A549 (cell line): ENCODE measurements around the gene PSMB10. TPM values are rescaled to one million over a fixed set of nuclear protein-coding genes. Genes with fewer than 3 reads are reported as not detected.

Experiments
- ATAC-seq, 2 experiments: fragments of 200-7000 bp in 1 of 2; fragments of >200 bp in 1 of 2; cut with Nextera tagmentation in 1 of 2; cut with Tn5 transposase in 1 of 2; 3 replicates each; pipeline versions ENCODE4 v1.8.0 to v1.9.1; 2018 to 2020; ENCODE audit warnings: mild to moderate bottlenecking in 1 of 2, moderate library complexity in 1 of 2
- CTCF ChIA-PET: fragments of 300-600 bp; sonication (Branson Sonifier 250); formaldehyde crosslinking; extraction: SDS; loops from one replicate; lab custom pipeline; 2021; ENCODE audit warnings: antibody characterized with exemption, inconsistent platforms; lab: Yijun Ruan, JAX
- POLR2A ChIA-PET: fragments of 350-600 bp; formaldehyde crosslinking; extraction: SDS; loops from one replicate; lab custom pipeline; 2021; ENCODE audit warnings: antibody characterized with exemption, inconsistent platforms; lab: Yijun Ruan, JAX
- DNase-seq, 2 experiments: peaks; one replicate each; pipeline versions ENCODE4 v3.0.0 to v3.0.0-alpha.2; 2011 to 2016; ENCODE audit warnings: low read depth in 1 of 2, low spot score in 1 of 2
- FAIRE-seq: peaks from 2 replicates; lab custom pipeline; 2011; peaks lifted over from hg19 to GRCh38; lab: Jason Lieb, UNC
- H3K27ac ChIP-seq, 2 experiments: fragments of >200 bp; sonication (Bioruptor Twin); formaldehyde crosslinking; 3 replicates each; pipeline ENCODE4 v1.5.1; 2016 to 2017
- H3K4me1 ChIP-seq: fragments of >200 bp; sonication (Bioruptor Twin); formaldehyde crosslinking; 3 replicates; pipeline ENCODE4 v1.6.1; 2016
- H3K4me2 ChIP-seq: fragments of >200 bp; sonication (Bioruptor Twin); formaldehyde crosslinking; 3 replicates; pipeline ENCODE4 v1.6.1; 2016
- H3K4me3 ChIP-seq: fragments of >200 bp; sonication (Bioruptor Twin); formaldehyde crosslinking; 3 replicates; pipeline ENCODE4 v1.5.1; 2016
- H3K9me3 ChIP-seq: fragments of >200 bp; sonication (Bioruptor Twin); formaldehyde crosslinking; 3 replicates; pipeline ENCODE4 v1.6.1; 2016
- CBX2 ChIP-seq: fragments of 200-600 bp; sonication (generic); IDR thresholded peaks from 2 replicates; pipeline ENCODE4 v1.6.1; 2016; ENCODE audit warnings: low read depth, mild to moderate bottlenecking, borderline replicate concordance
- CHD2 ChIP-seq: fragments of 150-350 bp; IDR thresholded peaks from 2 replicates; pipeline ENCODE4 v1.6.1; 2014; ENCODE audit warnings: low read length; ENCODE audit not compliant: partially characterized antibody
- EHF ChIP-seq: fragments of 250-450 bp; sonication (Bioruptor Pico); IDR thresholded peaks from 2 replicates; pipeline ENCODE4 v1.5.0; 2020; ENCODE audit warnings: mild to moderate bottlenecking
- FOSB ChIP-seq: fragments of 250-450 bp; sonication (Bioruptor Pico); IDR thresholded peaks from 2 replicates; pipeline ENCODE4 v1.5.0; 2020; ENCODE audit warnings: mild to moderate bottlenecking, moderate library complexity
- FOXS1 ChIP-seq: fragments of 250-450 bp; sonication (Bioruptor Pico); IDR thresholded peaks from 2 replicates; pipeline ENCODE4 v1.5.0; 2020; ENCODE audit warnings: mild to moderate bottlenecking, moderate library complexity
- KDM5A ChIP-seq: fragments of 200-600 bp; sonication (generic); IDR thresholded peaks from 2 replicates; pipeline ENCODE4 v1.6.1; 2016; ENCODE audit warnings: antibody characterized with exemption, mild to moderate bottlenecking
- NFE2L2 ChIP-seq: fragments of 150-350 bp; conservative IDR thresholded peaks from 2 replicates; pipeline ENCODE4 v1.6.1; 2014; ENCODE audit warnings: low read length
- POLR2A ChIP-seq: IDR thresholded peaks from 2 replicates; pipeline ENCODE4 v1.6.1; 2012; ENCODE audit warnings: mild to moderate bottlenecking, low read length
- RARB ChIP-seq: fragments of 250-450 bp; sonication (Bioruptor Pico); IDR thresholded peaks from 2 replicates; pipeline ENCODE4 v1.8.0; 2021; ENCODE audit warnings: mild to moderate bottlenecking, moderate library complexity
- TFCP2L1 ChIP-seq: fragments of 250-450 bp; sonication (Bioruptor Pico); IDR thresholded peaks from 2 replicates; pipeline ENCODE4 v1.5.0; 2021; ENCODE audit warnings: mild to moderate bottlenecking
- ZFP36 ChIP-seq: fragments of 450-650 bp; IDR thresholded peaks from 2 replicates; pipeline ENCODE4 v1.6.1; 2014; ENCODE audit warnings: borderline replicate concordance; ENCODE audit not compliant: partially characterized antibody
- ZNF302 ChIP-seq: fragments of 250-450 bp; sonication (Bioruptor Pico); IDR thresholded peaks from 2 replicates; pipeline ENCODE4 v1.9.0; 2021; ENCODE audit warnings: inconsistent platforms, mild to moderate bottlenecking, moderate library complexity
- ZSCAN20 ChIP-seq: fragments of 250-450 bp; sonication (Bioruptor Pico); IDR thresholded peaks from 2 replicates; pipeline ENCODE4 v1.8.0; 2022; ENCODE audit warnings: mild to moderate bottlenecking, moderate library complexity
- WGBS: methylation state at CpG from one replicate; pipeline ENCODE4 v1.1.6; 2017; ENCODE audit errors: missing lambda C conversion rate; 5-methylcytosine and 5-hydroxymethylcytosine counted together
- polyA plus RNA-seq, 4 experiments: library from polyadenylated mRNA; depleted of rRNA in 3 of 4; stranded (reverse); fragments of >200 nt; fragmentation: RNase III in 1 of 4; extraction: RNeasy Plus Mini Kit Qiagen cat#74134 plus additional on column Dnase treatment in 1 of 4; gene quantifications; 2 replicates in 3 of 4; 3 replicates in 1 of 4; pipeline ENCODE4 v1.2.3, GENCODE V29; 2011 to 2017
- small RNA-seq, 6 experiments: library from RNA; depleted of rRNA; stranded (forward); fragments of <200 nt; gene quantifications; one replicate each; pipeline ENCODE3, GENCODE V24; 2012
- TF ChIP-seq, protein P1 (sequence below): IDR thresholded peaks from 2 replicates; pipeline ENCODE4 v1.6.1; 2012; ENCODE audit warnings: low read depth, borderline replicate concordance
- TF ChIP-seq, protein P2 (sequence below): IDR thresholded peaks from 2 replicates; pipeline ENCODE4 v1.6.1; 2012

The PSMB10 gene
- polyA plus RNA-seq, 2 of the 4 experiments (the other 2 are of a cell fraction): 11.3 to 52.4 TPM

DNA sequence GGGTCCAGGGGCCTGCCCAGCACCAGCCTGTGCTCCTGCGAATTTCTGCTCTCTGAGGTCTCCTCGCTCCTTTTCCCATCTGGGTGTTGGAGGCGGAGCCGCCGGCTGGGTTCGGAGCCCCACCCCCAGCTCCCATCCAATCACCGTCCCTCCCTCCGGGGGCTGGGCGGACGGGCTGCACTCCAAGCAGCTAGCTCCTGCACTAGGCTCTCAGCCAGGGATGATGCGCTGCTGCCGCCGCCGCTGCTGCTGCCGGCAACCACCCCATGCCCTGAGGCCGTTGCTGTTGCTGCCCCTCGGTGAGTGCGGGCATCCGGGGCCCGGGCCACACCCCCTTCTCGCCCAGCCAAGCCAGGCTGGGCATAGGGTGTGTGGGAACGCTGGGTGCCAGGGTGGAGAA, 52.0 kb downstream of the PSMB10 start, which contains the start of gene NRN1L:
NRN1L (plus strand) TSS at position 202 of the 400 bp plus-strand sequence; CDS start at position 221, 19 bp downstream.
- TF ChIP-seq KDM5A: no peak
- TF ChIP-seq CBX2: no peak
- TF ChIP-seq POLR2A: no peak
- no peak for TF ChIP-seq ZNF302
- no peak for TF ChIP-seq ZFP36
- TF ChIP-seq, protein P1, sequence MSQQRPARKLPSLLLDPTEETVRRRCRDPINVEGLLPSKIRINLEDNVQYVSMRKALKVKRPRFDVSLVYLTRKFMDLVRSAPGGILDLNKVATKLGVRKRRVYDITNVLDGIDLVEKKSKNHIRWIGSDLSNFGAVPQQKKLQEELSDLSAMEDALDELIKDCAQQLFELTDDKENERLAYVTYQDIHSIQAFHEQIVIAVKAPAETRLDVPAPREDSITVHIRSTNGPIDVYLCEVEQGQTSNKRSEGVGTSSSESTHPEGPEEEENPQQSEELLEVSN: no peak
- TF ChIP-seq, protein P2, sequence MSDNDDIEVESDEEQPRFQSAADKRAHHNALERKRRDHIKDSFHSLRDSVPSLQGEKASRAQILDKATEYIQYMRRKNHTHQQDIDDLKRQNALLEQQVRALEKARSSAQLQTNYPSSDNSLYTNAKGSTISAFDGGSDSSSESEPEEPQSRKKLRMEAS: no peak
- no peak for TF ChIP-seq RARB (CRISPR knock-in tag)
- no peak for TF ChIP-seq CHD2
- no peak for TF ChIP-seq FOSB (CRISPR knock-in tag)
- TF ChIP-seq FOXS1 (CRISPR knock-in tag): no peak
- TF ChIP-seq TFCP2L1 (CRISPR knock-in tag): no peak
- no peak for TF ChIP-seq NFE2L2
- TF ChIP-seq ZSCAN20 (CRISPR knock-in tag): no peak
- TF ChIP-seq EHF (CRISPR knock-in tag): no peak
- TF ChIP-seq, all 56 proteins: peak for 0
- 86% methylated on average over 17 of the region's 22 CpGs for WGBS
- Histone ChIP-seq H3K27ac (peak within 1 kb of the TSS in 1 of 2 experiments; percentile 58; a peak in 4 of 6 replicates), H3K4me1 (peaks cover 9% of the 10 kb centered on the region; the same call in 1 of the 3 replicates), H3K4me3 (no peak within 1 kb of the TSS), H3K9me3 (no peaks in the 10 kb centered on the region), H3K4me2 (no peak within 1 kb of the TSS)
- DNase-seq (no peak), ATAC-seq (peak in 1 of 2 experiments; percentile 48; a peak in 3 of 6 replicates), FAIRE-seq (no peak)
- CTCF ChIA-PET: interaction anchor here (0.8 to 17.4 kb wide), 21 partner anchors 8 to 212 kb away, joined by 3 to 370 read pairs (median 11); partner anchors contain the start of genes CTRL, EDC4, PSKH1 and PSMB10
- POLR2A ChIA-PET: interaction anchor here (1.8 kb wide), 1 partner anchor 9 kb away, joined by 8 read pairs; the partner anchor contains the start of gene PSKH1

Small RNA genes within 50 kb of the gene (small RNA-seq; reads per million reads assigned to genes)
- 0 reads per million in 6 experiments for gene NRN1L

Other genes starting within 250 kb of the PSMB10 start
- 10.3 and 11.0 TPM in 2 replicates for gene GFOD2, start 217.5 kb downstream of the PSMB10 start, polyA plus RNA-seq (2011; rRNA removed)
- 16.1 to 17.8 TPM (median 16.4 TPM) in 3 replicates for gene GFOD2, start 217.5 kb downstream of the PSMB10 start, polyA plus RNA-seq (2017; fragmentation: RNase III; extraction: RNeasy Plus Mini Kit Qiagen cat#74134 plus additional on column Dnase treatment)
- 9.8 and 11.1 TPM in 2 replicates for gene RANBP10, start 130.3 kb downstream of the PSMB10 start, polyA plus RNA-seq (2011; rRNA removed)
- gene RANBP10, start 130.3 kb downstream of the PSMB10 start, polyA plus RNA-seq (2017; fragmentation: RNase III; extraction: RNeasy Plus Mini Kit Qiagen cat#74134 plus additional on column Dnase treatment): 6.9 to 7.5 TPM (median 7.5 TPM) in 3 replicates
- 0.68 and 0.78 TPM in 2 replicates for gene TSNAXIP1, start 130.0 kb downstream of the PSMB10 start, polyA plus RNA-seq (2011; rRNA removed)
- 0.97 to 1.2 TPM (median 1.1 TPM) in 3 replicates for gene TSNAXIP1, start 130.0 kb downstream of the PSMB10 start, polyA plus RNA-seq (2017; fragmentation: RNase III; extraction: RNeasy Plus Mini Kit Qiagen cat#74134 plus additional on column Dnase treatment)
- 33.2 and 44.0 TPM in 2 replicates for gene THAP11, start 94.5 kb downstream of the PSMB10 start, polyA plus RNA-seq (2011; rRNA removed)
- 27.2 to 30.9 TPM (median 30.0 TPM) in 3 replicates for gene THAP11, start 94.5 kb downstream of the PSMB10 start, polyA plus RNA-seq (2017; fragmentation: RNase III; extraction: RNeasy Plus Mini Kit Qiagen cat#74134 plus additional on column Dnase treatment)
- 168 and 209 TPM in 2 replicates for gene NUTF2, start 89.9 kb downstream of the PSMB10 start, polyA plus RNA-seq (2011; rRNA removed)
- 270 to 301 TPM (median 287 TPM) in 3 replicates for gene NUTF2, start 89.9 kb downstream of the PSMB10 start, polyA plus RNA-seq (2017; fragmentation: RNase III; extraction: RNeasy Plus Mini Kit Qiagen cat#74134 plus additional on column Dnase treatment)
- gene CENPT, start 89.2 kb downstream of the PSMB10 start, polyA plus RNA-seq (2011; rRNA removed): 18.2 and 19.1 TPM in 2 replicates
- 35.9 to 40.3 TPM (median 36.9 TPM) in 3 replicates for gene CENPT, start 89.2 kb downstream of the PSMB10 start, polyA plus RNA-seq (2017; fragmentation: RNase III; extraction: RNeasy Plus Mini Kit Qiagen cat#74134 plus additional on column Dnase treatment)
- 21.0 and 35.3 TPM in 2 replicates for gene EDC4, start 63.8 kb downstream of the PSMB10 start, polyA plus RNA-seq (2011; rRNA removed)
- gene EDC4, start 63.8 kb downstream of the PSMB10 start, polyA plus RNA-seq (2017; fragmentation: RNase III; extraction: RNeasy Plus Mini Kit Qiagen cat#74134 plus additional on column Dnase treatment): 54.9 to 60.4 TPM (median 58.1 TPM) in 3 replicates
- 0.22 and 0.34 TPM in 2 replicates for gene NRN1L, start 52.0 kb downstream of the PSMB10 start, polyA plus RNA-seq (2011; rRNA removed)
- gene NRN1L, start 52.0 kb downstream of the PSMB10 start, polyA plus RNA-seq (2017; fragmentation: RNase III; extraction: RNeasy Plus Mini Kit Qiagen cat#74134 plus additional on column Dnase treatment): not detected in 3 replicates
- gene PSKH1, start 43.6 kb downstream of the PSMB10 start, polyA plus RNA-seq (2011; rRNA removed): 15.1 and 18.2 TPM in 2 replicates
- 14.6 to 15.8 TPM (median 15.7 TPM) in 3 replicates for gene PSKH1, start 43.6 kb downstream of the PSMB10 start, polyA plus RNA-seq (2017; fragmentation: RNase III; extraction: RNeasy Plus Mini Kit Qiagen cat#74134 plus additional on column Dnase treatment)
- 0.92 and 1.6 TPM in 2 replicates for gene CTRL, start 5.0 kb downstream of the PSMB10 start, polyA plus RNA-seq (2011; rRNA removed)
- 3.6 to 4.4 TPM (median 3.9 TPM) in 3 replicates for gene CTRL, start 5.0 kb downstream of the PSMB10 start, polyA plus RNA-seq (2017; fragmentation: RNase III; extraction: RNeasy Plus Mini Kit Qiagen cat#74134 plus additional on column Dnase treatment)
- 1.7 and 2.6 TPM in 2 replicates for gene LCAT, start 7.3 kb upstream of the PSMB10 start, polyA plus RNA-seq (2011; rRNA removed)
- 8.4 to 11.2 TPM (median 10.0 TPM) in 3 replicates for gene LCAT, start 7.3 kb upstream of the PSMB10 start, polyA plus RNA-seq (2017; fragmentation: RNase III; extraction: RNeasy Plus Mini Kit Qiagen cat#74134 plus additional on column Dnase treatment)
- 18.2 and 19.5 TPM in 2 replicates for gene SLC12A4, start 31.8 kb upstream of the PSMB10 start, polyA plus RNA-seq (2011; rRNA removed)
- gene SLC12A4, start 31.8 kb upstream of the PSMB10 start, polyA plus RNA-seq (2017; fragmentation: RNase III; extraction: RNeasy Plus Mini Kit Qiagen cat#74134 plus additional on column Dnase treatment): 32.6 to 34.7 TPM (median 33.2 TPM) in 3 replicates
- not detected in 2 replicates for gene DPEP3, start 43.6 kb upstream of the PSMB10 start, polyA plus RNA-seq (2011; rRNA removed)
- not detected in 3 replicates for gene DPEP3, start 43.6 kb upstream of the PSMB10 start, polyA plus RNA-seq (2017; fragmentation: RNase III; extraction: RNeasy Plus Mini Kit Qiagen cat#74134 plus additional on column Dnase treatment)
- not detected in 2 replicates for gene DPEP2, start 62.6 kb upstream of the PSMB10 start, polyA plus RNA-seq (2011; rRNA removed)
- gene DPEP2, start 62.6 kb upstream of the PSMB10 start, polyA plus RNA-seq (2017; fragmentation: RNase III; extraction: RNeasy Plus Mini Kit Qiagen cat#74134 plus additional on column Dnase treatment): not detected in 3 replicates
- gene DPEP2NB, start 79.1 kb upstream of the PSMB10 start, polyA plus RNA-seq (2011; rRNA removed): not detected in 2 replicates
- gene DPEP2NB, start 79.1 kb upstream of the PSMB10 start, polyA plus RNA-seq (2017; fragmentation: RNase III; extraction: RNeasy Plus Mini Kit Qiagen cat#74134 plus additional on column Dnase treatment): not detected in 3 replicates
- gene DDX28, start 86.4 kb upstream of the PSMB10 start, polyA plus RNA-seq (2011; rRNA removed): 14.0 and 18.3 TPM in 2 replicates
- 13.8 to 14.9 TPM (median 14.6 TPM) in 3 replicates for gene DDX28, start 86.4 kb upstream of the PSMB10 start, polyA plus RNA-seq (2017; fragmentation: RNase III; extraction: RNeasy Plus Mini Kit Qiagen cat#74134 plus additional on column Dnase treatment)
- gene DUS2, start 86.4 kb upstream of the PSMB10 start, polyA plus RNA-seq (2011; rRNA removed): 20.7 and 21.5 TPM in 2 replicates
- 20.8 to 22.8 TPM (median 21.7 TPM) in 3 replicates for gene DUS2, start 86.4 kb upstream of the PSMB10 start, polyA plus RNA-seq (2017; fragmentation: RNase III; extraction: RNeasy Plus Mini Kit Qiagen cat#74134 plus additional on column Dnase treatment)
- 23.9 and 32.4 TPM in 2 replicates for gene NFATC3, start 148.5 kb upstream of the PSMB10 start, polyA plus RNA-seq (2011; rRNA removed)
- gene NFATC3, start 148.5 kb upstream of the PSMB10 start, polyA plus RNA-seq (2017; fragmentation: RNase III; extraction: RNeasy Plus Mini Kit Qiagen cat#74134 plus additional on column Dnase treatment): 11.8 to 13.3 TPM (median 12.5 TPM) in 3 replicates